Coronary artery (tissue), 2 donors: ENCODE measurements around the gene GP1BA.

Experiments
- DNase-seq: peaks from one replicate; pipeline ENCODE4 v3.0.0-alpha.2; 2017; ENCODE audit warnings: low spot score
- H3K27ac ChIP-seq, 2 donors: fragments of 200-600 bp; sonication (generic); one replicate each; pipeline ENCODE4 v1.5.1; 2016 to 2019
- H3K4me3 ChIP-seq: fragments of 200-600 bp; sonication (generic); 2 replicates; pipeline ENCODE4 v1.5.1; 2016; ENCODE audit warnings: mild to moderate bottlenecking, moderate library complexity
- CTCF ChIP-seq: fragments of 200-600 bp; sonication (generic); IDR thresholded peaks from one replicate; pipeline ENCODE4 v1.5.1; 2019; ENCODE audit warnings: antibody characterized with exemption

Gene GP1BA

DNA sequence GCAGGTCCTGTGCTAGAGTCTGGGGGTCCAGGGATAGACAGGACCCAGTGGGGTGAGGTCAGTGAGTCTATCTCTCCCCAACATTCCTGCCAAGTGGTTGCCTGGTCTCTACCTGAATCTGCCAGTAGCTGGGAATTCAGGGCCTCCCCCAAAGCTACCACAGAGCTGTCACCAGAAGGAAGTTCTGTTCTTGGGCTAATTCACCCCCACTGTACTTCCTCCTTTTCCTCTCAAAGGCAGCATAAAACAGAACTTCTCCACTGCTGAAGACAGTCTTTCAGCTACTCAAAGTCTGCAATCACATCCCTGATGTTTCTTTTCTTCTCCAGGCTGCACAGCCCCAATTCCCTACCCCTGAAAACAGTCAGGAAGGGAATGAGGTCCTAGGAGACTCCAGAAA lies 46.6 kb downstream of the GP1BA start:
- Histone ChIP-seq H3K27ac (no peak overlapping the region), H3K4me3 (no peak overlapping the region)
- no peak for TF ChIP-seq CTCF
- no peak for DNase-seq

DNA sequence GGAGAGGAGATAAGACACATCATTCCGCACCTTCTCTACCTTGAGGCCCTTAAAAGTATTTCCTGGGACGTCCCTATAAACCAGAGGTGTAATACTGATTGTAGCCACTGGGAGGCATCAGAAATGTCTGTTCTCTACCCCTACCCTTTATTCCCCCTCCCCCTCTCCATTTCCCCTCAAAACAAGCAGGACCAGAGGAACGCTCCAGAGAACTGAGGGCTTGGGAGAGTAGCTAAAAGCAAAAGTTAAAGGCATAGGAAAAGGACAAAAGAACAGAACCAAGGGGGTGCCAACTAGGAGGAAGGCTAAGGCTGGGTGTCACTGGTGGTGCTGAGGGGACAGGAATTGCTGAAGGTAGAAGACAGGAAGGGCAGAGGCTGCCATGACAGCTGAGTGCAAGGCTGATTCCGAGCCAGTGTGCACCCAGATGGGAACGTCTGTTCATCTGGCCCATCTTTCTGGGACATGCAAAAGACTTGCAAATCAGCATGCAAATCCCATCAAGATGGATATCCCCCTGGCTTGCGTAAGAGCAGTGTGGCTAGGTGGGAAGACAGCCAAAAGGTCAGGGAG lies 48.7 kb downstream of the GP1BA start:
- no peak for DNase-seq
- H3K4me3 ChIP-seq = no peak overlapping the region
- peak; percentile 66 for TF ChIP-seq CTCF
- H3K27ac ChIP-seq = no peak overlapping the region

GRCh38 chr17:4982305-4982704 lies 50.2 kb downstream of the GP1BA start:
- DNase-seq = no peak
- Histone ChIP-seq H3K4me3 (no peak overlapping the region), H3K27ac (no peak overlapping the region)
- TF ChIP-seq CTCF = no peak
